CD4-positive, alpha-beta T cell treated with Interleukin-6 at 100 ng/mL for 8 hours (primary cell): ENCODE data around the gene ALPK1.
"Not testable (repeated sequence)": the region's sequence is repeated elsewhere in the genome, so short reads cannot be mapped to it uniquely, and the experiment has no call there.

Experiments used
- DNase-seq: peaks from one replicate; pipeline ENCODE4 v3.0.0-alpha.2; 2020; ENCODE audit warnings: mixed read lengths, low spot score

ALPK1 gene

GRCh38 chr4:112453321-112453720, 156.2 kb downstream of the ALPK1 start:
- DNase-seq, result no peak

GRCh38 chr4:112472318-112472717, 175.1 kb downstream of the ALPK1 start:
- no peak for DNase-seq

DNA sequence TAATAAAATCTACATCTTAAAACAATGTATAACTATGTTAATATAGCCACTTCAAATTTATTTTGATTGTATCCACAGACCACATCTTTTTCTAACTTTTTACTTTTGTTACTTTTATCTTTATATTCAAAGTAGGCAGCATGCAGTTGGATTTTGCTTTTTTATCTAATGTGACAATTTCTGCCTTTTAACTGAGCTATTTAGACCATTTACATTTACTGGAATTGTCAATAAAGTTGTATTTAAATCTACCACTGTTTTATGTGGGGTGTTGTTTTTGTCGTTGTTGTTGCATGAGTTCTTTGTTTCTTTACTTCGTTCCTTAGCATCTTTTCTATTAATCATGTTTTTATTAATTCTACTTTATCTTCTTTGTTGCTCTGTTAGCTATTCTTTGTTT, 176.8 kb downstream of the ALPK1 start:
- DNase-seq, result no peak

- no peak for DNase-seq
Measured at GRCh38 chr4:112485930-112486329, 188.8 kb downstream of the ALPK1 start.

DNA sequence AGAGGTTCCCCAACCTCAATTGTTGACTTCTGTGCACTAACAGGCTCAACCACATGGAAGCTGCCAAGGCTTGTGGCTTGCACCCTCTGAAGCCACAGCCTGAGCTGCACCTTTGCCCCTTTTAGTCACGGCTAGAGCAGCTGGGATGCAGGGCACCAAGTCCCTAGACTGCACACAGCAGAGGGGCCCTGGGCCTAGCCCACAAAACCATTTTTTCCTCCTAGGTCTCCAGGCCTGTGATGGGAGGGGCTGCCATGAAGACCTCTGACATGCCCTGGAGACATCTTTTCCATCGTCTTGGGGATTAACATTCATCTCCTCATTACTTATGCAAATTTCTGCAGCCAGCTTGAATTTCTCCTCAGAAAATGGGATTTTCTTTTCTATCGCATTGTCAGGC, 193.6 kb downstream of the ALPK1 start:
- not testable (repeated sequence) for DNase-seq
